HG02798 (cell line): ENCODE results near the gene GABRB3.

ENCODE experiments used
- ATAC-seq: cut with Tn5 transposase; IDR thresholded peaks from one replicate; pipeline ENCODE4 v1.9.1; 2021; ENCODE audit warnings: mild to moderate bottlenecking; ENCODE audit not compliant: unreplicated experiment, poor library complexity

The GABRB3 gene

DNA sequence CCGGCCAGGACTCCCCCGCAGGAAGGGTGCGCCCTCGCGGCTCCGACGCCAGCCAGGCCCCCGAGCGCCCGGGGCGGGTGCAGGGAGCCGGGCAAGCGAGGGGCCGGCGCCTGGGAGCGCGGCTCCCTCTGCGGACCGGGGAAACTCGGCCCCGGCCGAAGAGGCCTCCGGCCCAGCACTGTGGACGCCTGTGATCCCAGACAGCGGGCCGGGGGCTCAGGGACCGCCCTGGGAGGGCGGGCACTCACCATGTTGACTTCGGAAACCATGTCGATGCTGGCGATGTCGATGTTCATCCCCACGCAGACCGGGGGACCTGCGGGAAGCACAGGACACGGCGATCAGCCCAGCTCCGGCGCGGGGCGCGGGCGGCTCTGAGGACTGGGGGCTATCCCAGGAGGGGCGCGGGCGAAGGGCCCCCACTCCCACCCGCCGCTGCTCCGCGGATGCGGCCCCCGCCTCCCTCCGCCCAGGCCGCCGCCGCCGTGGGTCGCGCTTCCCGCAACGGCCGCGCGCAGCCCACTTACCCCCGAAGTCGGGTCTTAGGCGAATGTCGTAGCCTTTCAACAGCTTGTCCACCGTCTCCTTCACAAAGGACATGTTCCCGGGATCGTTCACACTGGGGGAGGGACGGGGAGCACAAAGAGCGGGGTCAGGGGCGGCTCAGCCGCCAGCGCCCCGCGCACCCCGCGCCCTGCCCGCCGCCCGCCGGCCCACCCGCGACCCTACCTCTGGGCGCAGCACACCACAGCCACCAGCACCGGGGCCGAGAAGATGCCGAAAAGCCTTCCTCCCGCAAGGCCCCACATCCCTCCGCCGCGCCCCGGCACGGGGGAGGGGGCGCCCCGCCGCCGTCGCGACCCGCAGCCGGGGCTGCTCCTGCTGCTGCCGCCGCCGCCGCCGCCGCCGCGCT lies at the start of gene GABRB3:
Gene GABRB3 (minus strand): TSS at position 913 of the 913 bp plus-strand sequence.
- ATAC-seq: no peak

- no peak for ATAC-seq
Measured at GRCh38 chr15:26807517-26808427, 34.9 kb upstream of the GABRB3 start.

GRCh38 chr15:26806574-26806973 lies 33.7 kb upstream of the GABRB3 start:
- no peak for ATAC-seq

GRCh38 chr15:26806151-26806550 lies 33.3 kb upstream of the GABRB3 start:
- no peak for ATAC-seq

GRCh38 chr15:26805470-26805869 lies 32.6 kb upstream of the GABRB3 start:
- ATAC-seq: no peak

- no peak for ATAC-seq
Measured at GRCh38 chr15:26804063-26804804, 31.4 kb upstream of the GABRB3 start.

- no peak for ATAC-seq
Measured at GRCh38 chr15:26790118-26790517, 17.3 kb upstream of the GABRB3 start.

DNA sequence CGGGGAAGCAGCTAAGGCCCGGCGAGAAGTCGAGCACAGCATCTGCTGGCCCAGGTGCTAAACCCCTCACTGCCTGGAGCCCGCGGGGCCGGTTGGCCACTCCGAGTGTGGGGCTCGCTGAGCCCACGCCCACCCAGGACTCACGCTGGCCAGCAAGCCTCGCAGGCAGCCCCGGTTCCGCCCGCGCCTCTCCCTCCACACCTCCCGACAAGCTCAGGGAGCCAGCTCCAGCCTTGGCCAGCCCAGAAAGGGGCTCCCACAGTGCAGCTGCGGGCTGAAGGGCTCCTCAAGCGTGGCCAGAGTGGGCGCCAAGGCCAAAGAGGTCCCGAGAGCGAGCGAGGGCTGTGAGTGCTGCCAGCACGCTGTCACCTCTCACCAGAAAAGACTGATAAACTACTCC lies 8.9 kb upstream of the GABRB3 start:
- no peak for ATAC-seq

DNA sequence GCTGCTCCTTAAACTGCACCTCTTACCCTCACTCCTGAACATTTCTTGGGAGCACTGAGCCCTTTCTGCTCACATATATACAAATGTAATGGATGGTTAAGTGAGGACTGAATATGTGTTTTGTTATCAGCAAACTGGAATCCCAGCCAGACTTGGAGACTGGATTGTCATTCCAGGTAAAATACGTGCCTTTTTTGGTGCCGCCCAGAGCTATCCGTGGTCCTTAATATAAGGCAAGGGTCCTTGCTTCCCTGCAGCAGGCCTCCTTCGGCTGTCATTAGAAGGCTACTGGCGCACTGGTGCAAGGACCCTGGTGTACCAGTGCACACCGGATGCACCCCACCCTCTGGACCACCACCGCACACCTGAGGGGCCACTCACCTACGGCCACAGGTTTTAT lies 1.1 kb upstream of the GABRB3 start:
- no peak for ATAC-seq

DNA sequence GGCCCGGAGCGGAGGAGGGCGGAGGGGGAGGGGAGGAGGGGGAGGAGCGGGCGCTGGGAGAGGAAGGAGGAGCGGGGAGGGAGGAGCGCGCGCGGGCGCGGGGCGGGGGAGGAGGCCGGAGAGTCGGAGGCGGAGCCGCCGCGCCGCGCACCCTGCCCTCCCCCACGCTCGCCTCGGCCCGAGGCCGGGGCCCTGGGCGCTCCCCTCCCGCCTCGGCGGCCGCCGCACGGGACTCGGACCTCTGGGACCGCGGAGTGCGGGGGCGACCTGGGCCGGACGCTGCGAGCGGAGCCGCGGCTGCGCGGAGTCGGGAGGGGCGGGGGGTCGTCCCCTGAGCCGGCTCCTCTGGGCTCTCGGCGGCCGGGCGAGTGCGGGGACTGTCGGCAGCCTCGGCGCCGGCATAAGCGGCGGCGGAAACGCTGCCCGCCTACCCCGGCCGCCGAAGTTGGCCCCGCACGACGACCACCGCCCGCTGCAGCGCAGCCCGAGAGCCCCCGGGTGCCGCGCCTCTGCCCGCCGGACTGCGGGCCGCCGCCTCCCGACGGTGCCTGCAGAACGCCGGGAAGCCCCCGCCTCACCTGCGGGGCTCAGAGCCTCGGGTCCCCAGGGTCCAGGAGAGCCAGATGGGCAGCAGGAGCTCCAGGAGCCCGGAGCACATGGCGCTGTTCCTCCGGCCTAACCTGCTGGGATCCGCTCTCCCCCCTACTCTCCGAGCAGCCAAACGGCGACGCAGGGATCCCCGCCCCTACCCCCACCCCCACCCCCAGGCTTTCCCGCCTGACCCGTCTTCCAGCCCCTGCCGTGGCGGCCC lies 406 bp upstream of the GABRB3 start:
- ATAC-seq: no peak

DNA sequence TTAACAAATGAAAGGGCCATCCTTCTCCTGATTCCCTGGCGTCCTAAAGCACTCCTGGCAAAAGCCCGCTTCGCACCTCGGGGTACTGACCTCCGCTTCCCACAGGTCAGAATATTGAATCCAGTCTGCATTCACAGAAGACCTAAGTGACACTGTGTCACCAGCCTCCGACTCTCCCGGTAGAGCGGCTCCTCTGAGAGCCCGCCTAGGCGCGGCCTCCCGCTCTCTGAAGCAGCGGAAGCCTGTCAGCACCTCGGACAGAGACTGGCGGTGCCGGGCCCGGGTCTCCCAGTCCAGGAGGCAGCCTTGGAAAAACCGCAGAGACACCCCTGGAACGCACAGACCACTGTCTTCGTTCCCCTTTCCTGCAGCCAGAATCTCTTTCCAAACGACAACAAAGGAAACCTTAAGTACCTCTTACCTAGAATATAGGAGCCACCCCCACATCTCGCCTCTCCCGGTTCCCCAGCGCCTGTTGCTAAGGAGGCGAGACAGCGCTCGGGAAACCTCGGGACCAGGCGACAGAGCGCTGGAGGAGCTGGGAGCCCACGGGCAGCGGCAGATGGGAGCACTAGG lies 1.2 kb downstream of the GABRB3 start:
- no peak for ATAC-seq

DNA sequence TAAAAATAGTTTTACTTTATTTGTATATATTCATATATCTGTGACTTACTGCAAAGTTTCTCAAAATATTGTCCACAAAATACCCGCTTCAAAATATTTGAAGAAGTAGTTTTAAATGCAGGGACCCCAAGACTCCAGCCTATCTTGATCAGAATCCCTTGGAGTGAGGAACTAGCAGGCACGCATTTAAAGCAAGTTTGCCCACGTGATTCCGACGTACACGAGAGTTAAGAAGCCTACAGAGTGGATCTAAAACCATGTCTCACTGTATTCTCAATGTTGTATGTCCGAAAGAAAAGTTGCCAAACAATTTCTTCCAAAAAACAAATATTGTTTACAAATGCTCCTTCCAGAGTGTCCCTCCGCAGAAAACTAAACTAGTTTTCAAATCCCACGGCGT lies 1.7 kb downstream of the GABRB3 start:
- ATAC-seq: no peak

DNA sequence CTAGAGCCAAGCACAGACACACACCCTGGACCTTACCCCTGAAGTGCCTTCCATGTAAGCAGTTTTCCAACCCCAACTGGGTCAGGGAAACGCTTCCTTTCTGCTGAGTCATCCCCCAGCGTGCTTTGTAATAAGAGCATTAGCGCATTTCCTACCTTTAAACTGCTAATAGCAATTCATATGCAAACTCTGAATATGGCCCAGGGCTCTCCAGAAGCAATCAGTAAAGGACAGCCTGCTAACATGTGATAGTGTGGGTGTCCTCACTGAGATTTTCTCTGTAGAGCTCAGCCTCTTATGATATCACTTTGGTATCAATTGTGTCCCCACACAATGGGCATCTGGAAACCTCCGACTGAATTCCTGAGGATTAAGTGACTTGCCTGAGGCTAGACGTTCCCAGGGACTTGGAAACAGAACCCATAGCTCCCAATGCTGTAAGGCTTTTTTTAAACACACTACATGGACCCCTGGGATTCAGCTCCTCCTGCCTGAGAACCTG lies 5.6 kb downstream of the GABRB3 start:
- ATAC-seq: no peak

DNA sequence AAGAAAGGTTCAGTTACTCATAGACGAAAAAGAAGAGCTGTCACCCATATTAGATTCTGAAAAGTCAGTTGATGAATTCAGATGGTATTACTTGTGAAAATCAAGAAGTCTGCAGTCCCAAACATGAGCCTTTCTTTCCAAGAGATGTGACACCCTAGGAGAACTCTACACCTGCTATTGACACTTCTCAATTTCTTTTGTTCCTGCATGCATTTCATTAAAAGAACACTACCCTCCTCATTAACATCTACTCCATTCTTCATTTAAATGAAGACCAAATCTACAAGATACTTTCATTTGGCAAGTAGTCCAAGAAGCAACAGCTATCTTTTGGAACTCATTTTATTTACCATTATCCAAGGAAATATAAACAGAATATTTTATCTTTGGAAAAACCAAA lies 6.6 kb downstream of the GABRB3 start:
- ATAC-seq: no peak

- ATAC-seq: no peak
Measured at GRCh38 chr15:26759986-26760385, 12.9 kb downstream of the GABRB3 start.

DNA sequence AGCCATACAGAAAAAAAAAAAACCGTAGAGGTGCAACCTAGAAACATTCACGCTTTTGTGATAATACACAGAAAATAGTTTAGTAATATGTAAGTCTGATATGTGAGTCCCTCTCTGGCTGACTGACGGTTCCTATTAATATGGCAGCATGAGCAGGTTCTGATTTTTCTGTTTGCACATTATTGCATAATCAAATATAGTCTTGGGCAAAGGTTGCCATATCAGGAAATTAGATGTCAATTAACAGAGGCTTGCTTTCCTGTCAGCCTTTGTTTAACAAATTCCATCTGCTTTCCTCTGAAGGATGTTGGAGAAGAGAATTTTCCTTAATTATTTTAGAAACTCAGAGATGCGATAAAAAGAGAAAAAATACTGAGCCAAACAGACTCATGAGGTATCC lies 14.8 kb downstream of the GABRB3 start:
- ATAC-seq: no peak

GRCh38 chr15:26757141-26757540 lies 15.7 kb downstream of the GABRB3 start:
- ATAC-seq: no peak

DNA sequence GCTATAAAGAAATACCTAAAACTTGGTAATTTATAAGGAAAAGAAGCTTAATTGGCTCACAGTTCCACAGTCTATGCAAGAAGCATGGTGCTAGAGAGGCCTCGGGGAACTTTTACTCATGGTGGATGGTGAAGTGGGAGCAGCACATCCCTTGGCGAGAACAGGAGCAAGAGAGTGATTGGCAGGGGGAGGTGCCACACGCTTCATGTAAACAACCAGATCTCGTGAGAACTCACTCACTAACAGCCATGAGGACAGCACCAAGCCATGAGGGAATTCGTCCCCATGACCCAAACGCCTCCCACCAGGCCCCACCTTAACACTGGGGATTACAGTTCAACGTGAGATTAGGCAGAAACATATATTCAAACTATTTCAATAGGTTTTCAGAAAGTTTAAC lies 28.0 kb downstream of the GABRB3 start:
- ATAC-seq: no peak

- ATAC-seq: no peak
Measured at GRCh38 chr15:26739791-26740190, 33.1 kb downstream of the GABRB3 start.
